K562 (cell line): ENCODE measurements around the gene SLC24A1. TPM values are rescaled to one million over a fixed set of nuclear protein-coding genes. Genes with fewer than 3 reads are reported as not detected.

Experiments
- ATAC-seq: fragments of 200-7000 bp; cut with Tn5 transposase; 3 replicates; pipeline ENCODE4 v1.9.1; 2020; ENCODE audit warnings: moderate library complexity
- BruUV-seq: library from RNA; stranded (reverse); fragments of 400-500 nt; replicated peaks from 2 replicates; lab custom pipeline; 2021; lab: Mats Ljungman, UMichigan
- CTCF ChIA-PET: fragments of 300-600 bp; formaldehyde crosslinking; extraction: SDS; loops from one replicate; lab custom pipeline; 2021; ENCODE audit warnings: low intra/inter-chr PET ratio; lab: Yijun Ruan, JAX
- POLR2A ChIA-PET: fragments of 300-600, 350-650 bp; sonication (Branson Sonifier 250); formaldehyde crosslinking; extraction: SDS; loops from one replicate; lab custom pipeline; 2021; ENCODE audit warnings: antibody characterized with exemption, inconsistent platforms; lab: Yijun Ruan, JAX
- DNase-seq, 4 experiments: peaks; one replicate each; pipeline versions ENCODE4 v3.0.0 to v3.0.0-alpha.2; 2011 to 2018; ENCODE audit warnings: low spot score in 3 of 4, mixed read lengths in 3 of 4; ENCODE audit errors: extremely low read depth in 1 of 4
- FAIRE-seq: peaks from 2 replicates; lab custom pipeline; 2011; peaks lifted over from hg19 to GRCh38; lab: Jason Lieb, UNC
- H2AFZ ChIP-seq: 2 replicates; pipeline ENCODE4 v1.6.0; 2011; ENCODE audit warnings: low read depth, low read length, control low read depth, inconsistent platforms
- H3K27ac ChIP-seq: fragments of 200-600 bp; 3 replicates; pipeline ENCODE4 v1.8.0; 2011; ENCODE audit warnings: low read depth, mild to moderate bottlenecking, control low read depth, inconsistent platforms, low read length, moderate library complexity, mixed read lengths; ENCODE audit errors: extremely low read depth
- H3K27me3 ChIP-seq, 2 experiments: fragments of 300-600 bp in 1 of 2; 2 replicates in 1 of 2; 3 replicates in 1 of 2; pipeline versions ENCODE4 v1.6.0 to v1.8.0; 2011; ENCODE audit warnings: inconsistent platforms in 2 of 2, low read length in 2 of 2, mild to moderate bottlenecking in 1 of 2, mixed read lengths in 1 of 2, moderate library complexity in 1 of 2; ENCODE audit not compliant: control insufficient read depth in 2 of 2, insufficient read depth in 2 of 2
- H3K36me3 ChIP-seq: fragments of 300-600 bp; 3 replicates; pipeline ENCODE4 v1.8.0; 2011; ENCODE audit warnings: mild to moderate bottlenecking, low read length, inconsistent platforms; ENCODE audit not compliant: control insufficient read depth, insufficient read depth
- H3K4me1 ChIP-seq, 2 experiments: fragments of 200-600 bp in 1 of 2; replicated peaks in 1 of 2; 2 replicates in 1 of 2; 3 replicates in 1 of 2; pipeline versions ENCODE4 v1.5.1 to v1.8.0; 2011; ENCODE audit warnings: inconsistent platforms in 2 of 2, low read length in 2 of 2, mild to moderate bottlenecking in 1 of 2, mixed read lengths in 1 of 2, moderate library complexity in 1 of 2; ENCODE audit not compliant: control insufficient read depth in 2 of 2, insufficient read depth in 2 of 2
- H3K4me2 ChIP-seq: 2 replicates; pipeline ENCODE4 v1.6.1; 2011; ENCODE audit warnings: low read length, control low read depth, inconsistent platforms, mixed read lengths; ENCODE audit not compliant: insufficient read depth
- H3K4me3 ChIP-seq: fragments of 200-600 bp; sonication (generic), shearing (Covaris generic); 2 replicates; pipeline ENCODE4 v1.5.1; 2016; ENCODE audit warnings: control low read depth, inconsistent platforms
- H3K79me2 ChIP-seq: fragments of 200-600 bp; 3 replicates; pipeline ENCODE4 v1.8.0; 2011; ENCODE audit warnings: low read length, inconsistent platforms; ENCODE audit not compliant: control insufficient read depth, insufficient read depth
- H3K9ac ChIP-seq, 2 experiments: 2 replicates each; pipeline versions ENCODE4 v1.6.0 to v1.6.1; 2011; ENCODE audit warnings: low read depth in 2 of 2, low read length in 2 of 2, control low read depth in 1 of 2, inconsistent platforms in 1 of 2, mild to moderate bottlenecking in 1 of 2, mixed read lengths in 1 of 2; ENCODE audit not compliant: insufficient read depth in 1 of 2
- H3K9me1 ChIP-seq: one replicate; pipeline ENCODE4 v1.6.0; 2011; ENCODE audit warnings: inconsistent platforms, mild to moderate bottlenecking, low read length, moderate library complexity; ENCODE audit not compliant: control insufficient read depth, insufficient read depth
- H3K9me3 ChIP-seq: replicated peaks from 2 replicates; pipeline ENCODE4 v1.5.1; 2011; ENCODE audit warnings: low read depth, low read length, inconsistent platforms; ENCODE audit not compliant: control insufficient read depth, insufficient read depth
- H4K20me1 ChIP-seq: replicated peaks from 2 replicates; pipeline ENCODE4 v1.6.1; 2011; ENCODE audit warnings: low read length, inconsistent platforms, mixed read lengths; ENCODE audit not compliant: control insufficient read depth, insufficient read depth
- FOXM1 ChIP-seq, 2 experiments: fragments of 450-650 bp in 1 of 2; sonication (generic) in 1 of 2; formaldehyde crosslinking in 1 of 2; IDR thresholded peaks; 2 replicates each; pipeline versions ENCODE4 v1.6.1 to v1.9.0; 2017 to 2022; ENCODE audit warnings: low read depth in 2 of 2, mild to moderate bottlenecking in 2 of 2, missing genetic modification reagents in 1 of 2, moderate library complexity in 1 of 2
- GTF2E2 ChIP-seq: fragments of 200-800 bp; sonication (Bioruptor generic); IDR thresholded peaks from 2 replicates; pipeline ENCODE4 v1.6.1; 2016; ENCODE audit warnings: missing genetic modification characterization, missing compliant biosample characterization
- KAT7 ChIP-seq: sonication (generic); formaldehyde crosslinking; IDR thresholded peaks from 2 replicates; pipeline ENCODE4 v1.8.0; 2022; ENCODE audit warnings: missing genetic modification reagents, mild to moderate bottlenecking, borderline replicate concordance
- MLX ChIP-seq, 2 experiments: fragments of 450-650 bp in 1 of 2; sonication (generic) in 1 of 2; formaldehyde crosslinking; conservative IDR thresholded peaks; 2 replicates each; pipeline versions ENCODE4 v1.4.0 to v1.8.1; 2020 to 2022; ENCODE audit warnings: mild to moderate bottlenecking in 1 of 2, missing genetic modification reagents in 1 of 2
- NFIC ChIP-seq: fragments of 450-650 bp; IDR thresholded peaks from 2 replicates; pipeline ENCODE4 v1.6.1; 2017; ENCODE audit warnings: mild to moderate bottlenecking, inconsistent platforms
- NUFIP1 ChIP-seq: fragments of 450-650 bp; IDR thresholded peaks from 2 replicates; pipeline ENCODE4 v1.6.1; 2018; ENCODE audit not compliant: partially characterized antibody
- POU5F1 ChIP-seq: fragments of 150-350 bp; IDR thresholded peaks from 2 replicates; pipeline ENCODE4 v1.6.1; 2014; ENCODE audit warnings: borderline replicate concordance, low read length, low read depth, mild to moderate bottlenecking; ENCODE audit not compliant: partially characterized antibody
- RERE ChIP-seq: sonication (generic); formaldehyde crosslinking; IDR thresholded peaks from 2 replicates; pipeline ENCODE4 v1.8.0; 2023; ENCODE audit warnings: missing genetic modification reagents, mild to moderate bottlenecking, borderline replicate concordance
- THRAP3 ChIP-seq: fragments of 450-650 bp; IDR thresholded peaks from 2 replicates; pipeline ENCODE4 v1.6.1; 2016; ENCODE audit warnings: mild to moderate bottlenecking, inconsistent platforms, borderline replicate concordance
- ZFP36 ChIP-seq: fragments of 150-350 bp; IDR thresholded peaks from 2 replicates; pipeline ENCODE4 v1.6.1; 2018; ENCODE audit warnings: low read length, low read depth; ENCODE audit not compliant: partially characterized antibody
- ZFX ChIP-seq: sonication (generic); formaldehyde crosslinking; IDR thresholded peaks from 2 replicates; pipeline ENCODE4 v1.8.0; 2022; ENCODE audit warnings: mild to moderate bottlenecking, missing genetic modification reagents, moderate library complexity
- ZHX1 ChIP-seq: fragments of 150-350 bp; conservative IDR thresholded peaks from 2 replicates; pipeline ENCODE4 v1.6.1; 2014; ENCODE audit warnings: low read length
- ZNF12 ChIP-seq: sonication (generic); formaldehyde crosslinking; IDR thresholded peaks from 2 replicates; pipeline ENCODE4 v1.4.0; 2020; ENCODE audit warnings: mild to moderate bottlenecking, missing genetic modification reagents
- in situ Hi-C: fragments of 300-500 bp; cut with MboI; formaldehyde crosslinking; loops from 4 replicates; pipeline ENCODE4 v1.15.0; 2018; ENCODE audit warnings: inconsistent platforms, mixed read lengths
- intact Hi-C: fragments of 100-400 bp; cut with micrococcal nuclease; formaldehyde crosslinking; loops from 2 replicates; pipeline ENCODE4 v1.14.2; 2022
- polyA plus RNA-seq, 8 experiments: library from polyadenylated mRNA; depleted of rRNA in 4 of 8; stranded (reverse) in 5 of 8; unstranded in 3 of 8; fragments of >200 nt; fragmentation: Nextera tagmentation in 2 of 8; fragmentation: Illumina TruSeq in 1 of 8; extraction: Ambion mirVana in 2 of 8; extraction: Trizol in 1 of 8; gene quantifications; 2 replicates each; pipeline versions ENCODE4 v1.2.1 to v1.2.3, GENCODE V29; 2011 to 2014; ENCODE audit warnings: inconsistent platforms in 1 of 8, missing spikeins in 1 of 8
- total RNA-seq, 7 experiments: library from RNA; depleted of rRNA in 6 of 7; stranded (reverse); fragments of >200 nt in 6 of 7; fragmentation: Illumina TruSeq in 2 of 7; extraction: Trizol in 2 of 7; gene quantifications; 2 replicates each; pipeline versions ENCODE4 v1.2.1 to v1.2.3, GENCODE V29; 2011 to 2021; ENCODE audit warnings: low replicate concordance in 1 of 7

Gene SLC24A1
- total and polyA plus RNA-seq, 9 of the 15 experiments (the other 6 are each of a cell fraction or from before 2014, with no cell fraction given), result 3.1 to 8.2 (median 5.5) TPM

GRCh38 chr15:65580287-65580686 is 41.5 kb upstream of the SLC24A1 start:
- BruUV-seq, result no TSS peak
- TF ChIP-seq RERE (no peak), THRAP3 (no peak), FOXM1 (IDR thresholded peaks at IDR 0.05; ENCODE audit: low read depth) (no peak), FOXM1 (CRISPR knock-in tag; IDR thresholded peaks at IDR 0.05; ENCODE audit: low read depth) (no peak), ZHX1 (no peak), KAT7 (CRISPR knock-in tag) (no peak), ZFX (CRISPR knock-in tag) (no peak), ZNF12 (CRISPR knock-in tag) (no peak), GTF2E2 (tag) (no peak), ZFP36 (no peak), NUFIP1 (no peak), POU5F1 (no peak), NFIC (no peak), MLX (CRISPR knock-in tag; conservative IDR thresholded peaks at IDR 0.05) (no peak)

More at GRCh38 chr15:65580287-65580686, 41.5 kb upstream of the SLC24A1 start:
- in situ Hi-C loops (no loop called here), intact Hi-C loops (no loop called here)
- no peak overlapping the region for H3K9ac ChIP-seq
- no peaks in the 10 kb centered on the region for H3K79me2 ChIP-seq
- DNase-seq (no peak), ATAC-seq (no peak), FAIRE-seq (no peak)
- H3K9me3 ChIP-seq, result no peaks in the 10 kb centered on the region
- H3K4me2 ChIP-seq, result no peak overlapping the region
- H3K4me1 ChIP-seq, result no peaks in the 10 kb centered on the region
- H3K27me3 ChIP-seq, result no peaks in the 10 kb centered on the region
- H4K20me1 ChIP-seq, result no peaks in the 10 kb centered on the region
- ChIA-PET POLR2A (interaction anchor here (0.6 to 2.5 kb wide), 6 partner anchors 11 to 290 kb away, joined by 3 to 12 read pairs (median 4); partner anchors contain the start of gene RNU5B-1), CTCF (no interaction called here)
- no peak overlapping the region for H3K4me3 ChIP-seq
- H3K27ac ChIP-seq, result no peak overlapping the region
- H2AFZ ChIP-seq, result no peak overlapping the region
- no peaks in the 10 kb centered on the region for H3K9me1 ChIP-seq
- peaks cover 88% of the 10 kb centered on the region for H3K36me3 ChIP-seq
